ENCODE measurements around the gene CHD9NB. TPM values are rescaled to one million over a fixed set of nuclear protein-coding genes. Genes with fewer than 3 reads are reported as not detected.

The CHD9NB gene
- total and polyA plus RNA-seq, 2 of the 4 experiments (the other 2 are of a cell fraction) = 0.94 to 1.1 TPM

DNA sequence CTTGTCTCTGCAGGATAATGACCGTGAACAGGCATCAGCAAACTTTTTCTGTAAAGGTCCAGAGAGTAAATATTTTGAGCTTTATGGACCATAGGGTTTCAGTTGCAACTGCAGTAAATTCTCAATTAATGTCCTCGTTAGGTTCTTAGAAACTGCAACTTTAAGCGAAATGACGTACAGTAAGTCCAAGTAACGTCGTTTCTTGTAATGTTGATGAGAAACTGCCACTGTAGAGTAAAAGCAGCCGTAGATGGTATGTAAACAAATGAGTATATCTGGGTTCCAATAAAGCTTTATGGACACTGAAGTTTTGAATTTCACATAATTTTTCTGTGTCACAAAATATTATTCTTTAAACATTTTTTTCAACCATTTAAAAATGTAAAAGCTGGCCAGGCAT lies 7.0 kb upstream of the CHD9NB start:
- Histone ChIP-seq H2BK20ac (ENCODE audit: low read depth, low read length) (no peak overlapping the region), H3K4ac (ENCODE audit: low read depth, low read length) (no peak overlapping the region), H2AK9ac (replicated peaks; ENCODE audit: low read depth, low read length, poor library complexity) (no peak overlapping the region), H3K23ac (ENCODE audit: low read depth, low read length) (no peak overlapping the region), H3K27me3 (ENCODE audit: control insufficient read depth, insufficient read depth, low read length) (no peaks in the 10 kb centered on the region), H3K36me3 (ENCODE audit: control insufficient read depth, insufficient read depth, low read length) (no peaks in the 10 kb centered on the region), H3K4me3 (ENCODE audit: insufficient read depth, low read depth, low read length) (no peak overlapping the region), H3K4me1 (ENCODE audit: control insufficient read depth, insufficient read depth, low read length) (peaks cover 9% of the 10 kb centered on the region), H2BK120ac (ENCODE audit: low read depth, low read length) (no peak overlapping the region), H3K9me1 (ENCODE audit: insufficient read depth, low read length) (peaks cover 6% of the 10 kb centered on the region; the same call in 1 of the 2 replicates), H2BK15ac (ENCODE audit: low read depth, low read length) (no peak overlapping the region), H3K9ac (ENCODE audit: low read depth, low read length) (no peak overlapping the region), H3K18ac (ENCODE audit: low read depth, low read length) (no peak overlapping the region), H3K27ac (ENCODE audit: insufficient read depth, low read length) (no peak overlapping the region), H3K56ac (ENCODE audit: extremely low read depth, insufficient read depth, low read length) (no peak overlapping the region), H4K5ac (ENCODE audit: low read depth, low read length) (no peak overlapping the region; the same call in 1 of the 2 replicates), H3K4me2 (ENCODE audit: low read depth, low read length) (no peak overlapping the region), H2AFZ (replicated peaks; ENCODE audit: low read length, poor library complexity) (no peak overlapping the region), H3K14ac (replicated peaks; ENCODE audit: low read depth, low read length) (no peak overlapping the region), H4K8ac (ENCODE audit: low read depth in 2 of 2, low read length in 2 of 2) (no peak overlapping the region), H3K79me1 (ENCODE audit: low read depth in 1 of 2, low read length in 2 of 2) (peaks cover 25 to 70% of the 10 kb centered on the region in 2 experiments), H2AK5ac (ENCODE audit: low read depth, low read length) (no peak overlapping the region), H2BK5ac (ENCODE audit: low read depth, low read length, poor library complexity, severe bottlenecking) (no peak overlapping the region), H3K9me3 (ENCODE audit: control insufficient read depth, insufficient read depth, low read length) (no peaks in the 10 kb centered on the region), H4K20me1 (ENCODE audit: insufficient read depth, low read length) (peaks cover 3% of the 10 kb centered on the region; the same call in 1 of the 2 replicates), H4K91ac (ENCODE audit: insufficient read depth, low read depth, low read length) (no peak overlapping the region)
- no peak for ATAC-seq (ENCODE audit: low read depth)
- dilution Hi-C loops (cut with HindIII; ENCODE audit: low sequenced_read_pairs, unreplicated experiment) (no loop called here), in situ Hi-C loops (cut with MboI; ENCODE audit: low sequenced_read_pairs) (loop anchor here (5.0 to 25.0 kb wide), 5 partner anchors 68 to 1172 kb away; partner anchors contain the start of gene RBL2), intact Hi-C loops (cut with micrococcal nuclease) (no loop called here)
- no peak for DNase-seq
- no TSS peak for BruUV-seq (replicated peaks)
- ChIA-PET POLR2A (ENCODE audit: unreplicated experiment) (interaction anchor here (0.6 kb wide), 1 partner anchor 107 kb away, joined by 4 read pairs; no protein-coding TSS in a partner anchor), CTCF (interaction anchor here (0.7 to 1.1 kb wide), 2 partner anchors 70 to 148 kb away, joined by 3 read pairs; no protein-coding TSS in a partner anchor)
- TF ChIP-seq CEBPB (IDR thresholded peaks at IDR 0.05; ENCODE audit: low read depth, low read length) (no peak), CHD1 (IDR thresholded peaks at IDR 0.05; ENCODE audit: low read depth, low read length) (no peak), SMC3 (IDR thresholded peaks at IDR 0.05; ENCODE audit: low read depth, low read length) (no peak), NFE2L2 (IDR thresholded peaks at IDR 0.05; ENCODE audit: low read depth, low read length) (no peak), FOS (IDR thresholded peaks at IDR 0.05; ENCODE audit: low read depth, low read length) (no peak), RFX5 (IDR thresholded peaks at IDR 0.05; ENCODE audit: low read depth, low read length) (no peak), MXI1 (IDR thresholded peaks at IDR 0.05; ENCODE audit: borderline replicate concordance, low read depth, low read length) (no peak)
- TF ChIP-seq, protein P1, sequence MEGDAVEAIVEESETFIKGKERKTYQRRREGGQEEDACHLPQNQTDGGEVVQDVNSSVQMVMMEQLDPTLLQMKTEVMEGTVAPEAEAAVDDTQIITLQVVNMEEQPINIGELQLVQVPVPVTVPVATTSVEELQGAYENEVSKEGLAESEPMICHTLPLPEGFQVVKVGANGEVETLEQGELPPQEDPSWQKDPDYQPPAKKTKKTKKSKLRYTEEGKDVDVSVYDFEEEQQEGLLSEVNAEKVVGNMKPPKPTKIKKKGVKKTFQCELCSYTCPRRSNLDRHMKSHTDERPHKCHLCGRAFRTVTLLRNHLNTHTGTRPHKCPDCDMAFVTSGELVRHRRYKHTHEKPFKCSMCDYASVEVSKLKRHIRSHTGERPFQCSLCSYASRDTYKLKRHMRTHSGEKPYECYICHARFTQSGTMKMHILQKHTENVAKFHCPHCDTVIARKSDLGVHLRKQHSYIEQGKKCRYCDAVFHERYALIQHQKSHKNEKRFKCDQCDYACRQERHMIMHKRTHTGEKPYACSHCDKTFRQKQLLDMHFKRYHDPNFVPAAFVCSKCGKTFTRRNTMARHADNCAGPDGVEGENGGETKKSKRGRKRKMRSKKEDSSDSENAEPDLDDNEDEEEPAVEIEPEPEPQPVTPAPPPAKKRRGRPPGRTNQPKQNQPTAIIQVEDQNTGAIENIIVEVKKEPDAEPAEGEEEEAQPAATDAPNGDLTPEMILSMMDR (conservative IDR thresholded peaks at IDR 0.05; ENCODE audit: low read depth, low read length) = no peak
- TF ChIP-seq, protein P2, sequence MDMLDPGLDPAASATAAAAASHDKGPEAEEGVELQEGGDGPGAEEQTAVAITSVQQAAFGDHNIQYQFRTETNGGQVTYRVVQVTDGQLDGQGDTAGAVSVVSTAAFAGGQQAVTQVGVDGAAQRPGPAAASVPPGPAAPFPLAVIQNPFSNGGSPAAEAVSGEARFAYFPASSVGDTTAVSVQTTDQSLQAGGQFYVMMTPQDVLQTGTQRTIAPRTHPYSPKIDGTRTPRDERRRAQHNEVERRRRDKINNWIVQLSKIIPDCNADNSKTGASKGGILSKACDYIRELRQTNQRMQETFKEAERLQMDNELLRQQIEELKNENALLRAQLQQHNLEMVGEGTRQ (IDR thresholded peaks at IDR 0.05; ENCODE audit: low read depth, low read length) = no peak
- TF ChIP-seq, protein P3, sequence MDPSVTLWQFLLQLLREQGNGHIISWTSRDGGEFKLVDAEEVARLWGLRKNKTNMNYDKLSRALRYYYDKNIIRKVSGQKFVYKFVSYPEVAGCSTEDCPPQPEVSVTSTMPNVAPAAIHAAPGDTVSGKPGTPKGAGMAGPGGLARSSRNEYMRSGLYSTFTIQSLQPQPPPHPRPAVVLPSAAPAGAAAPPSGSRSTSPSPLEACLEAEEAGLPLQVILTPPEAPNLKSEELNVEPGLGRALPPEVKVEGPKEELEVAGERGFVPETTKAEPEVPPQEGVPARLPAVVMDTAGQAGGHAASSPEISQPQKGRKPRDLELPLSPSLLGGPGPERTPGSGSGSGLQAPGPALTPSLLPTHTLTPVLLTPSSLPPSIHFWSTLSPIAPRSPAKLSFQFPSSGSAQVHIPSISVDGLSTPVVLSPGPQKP (IDR thresholded peaks at IDR 0.05; ENCODE audit: borderline replicate concordance, low read depth, low read length) = no peak
- WGBS, 2 experiments (ENCODE audit: extremely low coverage in 2 of 2, insufficient read length in 1 of 2) = no CpG with 5 or more reads among the region's 7 CpGs

Measured in IMR-90 (cell line).